ENCODE results near the gene RRP1B. TPM values are rescaled to one million over a fixed set of nuclear protein-coding genes. Genes with fewer than 3 reads are reported as not detected.

Gene RRP1B
- total RNA-seq, 1 experiment from 2014 or later = 55.9 TPM

DNA sequence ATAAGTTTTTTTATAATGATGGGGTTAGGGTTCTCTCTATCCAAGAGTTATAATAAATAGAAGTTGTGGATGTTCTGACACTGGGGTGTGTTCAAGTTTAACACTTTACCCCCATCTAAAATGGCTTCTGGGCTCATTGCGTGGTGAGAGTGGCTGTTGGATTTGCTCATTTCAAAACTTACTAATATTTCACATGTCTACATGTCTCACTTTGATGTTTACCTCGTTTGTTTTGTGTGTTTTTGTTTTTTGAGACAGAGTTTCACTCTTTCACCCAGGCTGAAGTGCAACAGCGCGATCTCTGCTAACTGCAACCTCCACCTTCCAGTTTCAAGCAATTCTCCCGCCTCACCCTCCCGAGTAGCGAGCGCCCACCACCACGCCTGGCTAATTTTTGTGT, 3.7 kb downstream of the RRP1B start:
- no peak overlapping the region for H3K27ac ChIP-seq (ENCODE audit: low read depth, low read length)
- no peak for ATAC-seq
- intact Hi-C loops (cut with micrococcal nuclease) = no loop called here
- no peak overlapping the region for H3K4me2 ChIP-seq (ENCODE audit: low read length)
- H3K9me2 ChIP-seq (ENCODE audit: insufficient read depth) = no peaks in the 10 kb centered on the region
- ChIA-PET RAD21 (ENCODE audit: low non-redundant PET in 1 of 2, low total read pairs in 2 of 2, uncharacterized antibody in 2 of 2, unreplicated experiment in 2 of 2) (no interaction called here), CTCF (no interaction called here), POLR2A (no interaction called here)
- DNase-seq (ENCODE audit: low read depth, low spot score) = no peak
- TF ChIP-seq JUND (IDR thresholded peaks at IDR 0.05) (no peak), ZNF274 (IDR thresholded peaks at IDR 0.05; ENCODE audit: low read depth, low read length) (no peak), YY1 (IDR thresholded peaks at IDR 0.05; ENCODE audit: extremely low read depth, insufficient replicate concordance, low read depth, low read length) (no peak), CTCF (IDR thresholded peaks at IDR 0.05 in 2 of 3, conservative IDR thresholded peaks at IDR 0.05 in 1 of 3; ENCODE audit: borderline replicate concordance in 1 of 3, insufficient read depth in 1 of 3, low read depth in 2 of 3, low read length in 2 of 3) (no peak), ATF3 (IDR thresholded peaks at IDR 0.05) (no peak), SRF (IDR thresholded peaks at IDR 0.05; ENCODE audit: low read depth) (no peak), TCF7L2 (IDR thresholded peaks at IDR 0.05; ENCODE audit: borderline replicate concordance, extremely low read depth, insufficient read depth, insufficient read length) (no peak), EGR1 (IDR thresholded peaks at IDR 0.05; ENCODE audit: low read depth) (no peak), EZH2phosphoT487 (IDR thresholded peaks at IDR 0.05; ENCODE audit: borderline replicate concordance) (no peak), FOSL1 (IDR thresholded peaks at IDR 0.05; ENCODE audit: low read depth) (no peak), ELF1 (IDR thresholded peaks at IDR 0.05; ENCODE audit: borderline replicate concordance, low read depth) (no peak), CEBPB (IDR thresholded peaks at IDR 0.05; ENCODE audit: low read depth) (no peak), CBX3 (IDR thresholded peaks at IDR 0.05; ENCODE audit: low read depth) (no peak), SIN3A (IDR thresholded peaks at IDR 0.05; ENCODE audit: low read depth) (no peak), EZH2 (IDR thresholded peaks at IDR 0.05) (no peak)
- TF ChIP-seq, protein P1, sequence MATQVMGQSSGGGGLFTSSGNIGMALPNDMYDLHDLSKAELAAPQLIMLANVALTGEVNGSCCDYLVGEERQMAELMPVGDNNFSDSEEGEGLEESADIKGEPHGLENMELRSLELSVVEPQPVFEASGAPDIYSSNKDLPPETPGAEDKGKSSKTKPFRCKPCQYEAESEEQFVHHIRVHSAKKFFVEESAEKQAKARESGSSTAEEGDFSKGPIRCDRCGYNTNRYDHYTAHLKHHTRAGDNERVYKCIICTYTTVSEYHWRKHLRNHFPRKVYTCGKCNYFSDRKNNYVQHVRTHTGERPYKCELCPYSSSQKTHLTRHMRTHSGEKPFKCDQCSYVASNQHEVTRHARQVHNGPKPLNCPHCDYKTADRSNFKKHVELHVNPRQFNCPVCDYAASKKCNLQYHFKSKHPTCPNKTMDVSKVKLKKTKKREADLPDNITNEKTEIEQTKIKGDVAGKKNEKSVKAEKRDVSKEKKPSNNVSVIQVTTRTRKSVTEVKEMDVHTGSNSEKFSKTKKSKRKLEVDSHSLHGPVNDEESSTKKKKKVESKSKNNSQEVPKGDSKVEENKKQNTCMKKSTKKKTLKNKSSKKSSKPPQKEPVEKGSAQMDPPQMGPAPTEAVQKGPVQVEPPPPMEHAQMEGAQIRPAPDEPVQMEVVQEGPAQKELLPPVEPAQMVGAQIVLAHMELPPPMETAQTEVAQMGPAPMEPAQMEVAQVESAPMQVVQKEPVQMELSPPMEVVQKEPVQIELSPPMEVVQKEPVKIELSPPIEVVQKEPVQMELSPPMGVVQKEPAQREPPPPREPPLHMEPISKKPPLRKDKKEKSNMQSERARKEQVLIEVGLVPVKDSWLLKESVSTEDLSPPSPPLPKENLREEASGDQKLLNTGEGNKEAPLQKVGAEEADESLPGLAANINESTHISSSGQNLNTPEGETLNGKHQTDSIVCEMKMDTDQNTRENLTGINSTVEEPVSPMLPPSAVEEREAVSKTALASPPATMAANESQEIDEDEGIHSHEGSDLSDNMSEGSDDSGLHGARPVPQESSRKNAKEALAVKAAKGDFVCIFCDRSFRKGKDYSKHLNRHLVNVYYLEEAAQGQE (IDR thresholded peaks at IDR 0.05; ENCODE audit: low read depth) = no peak
- TF ChIP-seq, protein P2, sequence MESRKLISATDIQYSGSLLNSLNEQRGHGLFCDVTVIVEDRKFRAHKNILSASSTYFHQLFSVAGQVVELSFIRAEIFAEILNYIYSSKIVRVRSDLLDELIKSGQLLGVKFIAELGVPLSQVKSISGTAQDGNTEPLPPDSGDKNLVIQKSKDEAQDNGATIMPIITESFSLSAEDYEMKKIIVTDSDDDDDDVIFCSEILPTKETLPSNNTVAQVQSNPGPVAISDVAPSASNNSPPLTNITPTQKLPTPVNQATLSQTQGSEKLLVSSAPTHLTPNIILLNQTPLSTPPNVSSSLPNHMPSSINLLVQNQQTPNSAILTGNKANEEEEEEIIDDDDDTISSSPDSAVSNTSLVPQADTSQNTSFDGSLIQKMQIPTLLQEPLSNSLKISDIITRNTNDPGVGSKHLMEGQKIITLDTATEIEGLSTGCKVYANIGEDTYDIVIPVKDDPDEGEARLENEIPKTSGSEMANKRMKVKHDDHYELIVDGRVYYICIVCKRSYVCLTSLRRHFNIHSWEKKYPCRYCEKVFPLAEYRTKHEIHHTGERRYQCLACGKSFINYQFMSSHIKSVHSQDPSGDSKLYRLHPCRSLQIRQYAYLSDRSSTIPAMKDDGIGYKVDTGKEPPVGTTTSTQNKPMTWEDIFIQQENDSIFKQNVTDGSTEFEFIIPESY (IDR thresholded peaks at IDR 0.05; ENCODE audit: extremely low read depth, insufficient replicate concordance, low read length) = no peak
- TF ChIP-seq, protein P3, sequence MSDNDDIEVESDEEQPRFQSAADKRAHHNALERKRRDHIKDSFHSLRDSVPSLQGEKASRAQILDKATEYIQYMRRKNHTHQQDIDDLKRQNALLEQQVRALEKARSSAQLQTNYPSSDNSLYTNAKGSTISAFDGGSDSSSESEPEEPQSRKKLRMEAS (IDR thresholded peaks at IDR 0.05) = no peak
- peaks cover 87% of the 10 kb centered on the region for H3K79me2 ChIP-seq (ENCODE audit: insufficient read depth, low read length)
- H3K27me3 ChIP-seq (ENCODE audit: insufficient read depth, low read length) = no peaks in the 10 kb centered on the region
- no peak overlapping the region for H2AFZ ChIP-seq (ENCODE audit: low read depth, low read length, poor library complexity, severe bottlenecking)
- H4K20me1 ChIP-seq (ENCODE audit: insufficient read depth) = no peaks in the 10 kb centered on the region
- no TSS peak for BruUV-seq (replicated peaks)
- no peak overlapping the region for H3K4me3 ChIP-seq (replicated peaks in 1 of 2; ENCODE audit: low read depth in 1 of 2, low read length in 2 of 2)
- no peak overlapping the region for H3K9ac ChIP-seq (ENCODE audit: low read length)
- no peaks in the 10 kb centered on the region; a peak in 1 of 4 replicates for H3K9me3 ChIP-seq (ENCODE audit: control insufficient read depth in 1 of 2, insufficient read depth in 1 of 2, low read depth in 1 of 2, low read length in 2 of 2)
- peaks cover 10 to 25% of the 10 kb centered on the region in 2 experiments for H3K4me1 ChIP-seq (ENCODE audit: control insufficient read depth in 1 of 2, insufficient read depth in 2 of 2, low read length in 2 of 2)
- H3K36me3 ChIP-seq (ENCODE audit: control insufficient read depth in 1 of 2, insufficient read depth in 2 of 2, low read length in 2 of 2) = peaks cover 20 to 45% of the 10 kb centered on the region in 2 experiments
